Inflammatory macrophage treated with lipopolysaccharide for 4 hours (primary cell): ENCODE measurements around the gene SRGN.

ENCODE experiments used
- DNase-seq: peaks from one replicate; pipeline ENCODE4 v3.0.0-alpha.2; 2020

SRGN gene

GRCh38 chr10:69142983-69143382 is 55.1 kb downstream of the SRGN start:
- no peak for DNase-seq

GRCh38 chr10:69145329-69145728 is 57.4 kb downstream of the SRGN start:
- no peak for DNase-seq

- no peak for DNase-seq
These were observed 58.0 kb downstream of the SRGN start for GRCh38 chr10:69145864-69146263.

DNA sequence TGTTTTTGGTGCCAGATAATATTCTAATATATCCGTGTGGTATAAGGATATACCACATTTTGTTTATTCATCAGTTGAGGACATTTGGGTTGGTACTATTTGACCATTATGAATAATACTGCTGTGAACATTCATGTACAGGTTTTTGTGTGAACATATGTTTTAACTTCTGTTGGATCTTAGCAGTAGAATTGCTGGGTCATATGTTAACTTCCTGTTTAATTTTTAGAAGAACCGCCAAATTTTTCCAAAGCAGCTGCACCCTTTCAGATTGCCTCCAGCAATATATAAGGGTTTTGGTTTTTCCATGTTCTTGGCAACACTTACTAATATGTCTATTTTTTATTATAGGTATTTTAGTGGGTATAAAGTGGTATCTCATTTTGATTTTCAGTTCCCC is 58.9 kb downstream of the SRGN start:
- DNase-seq = no peak

DNA sequence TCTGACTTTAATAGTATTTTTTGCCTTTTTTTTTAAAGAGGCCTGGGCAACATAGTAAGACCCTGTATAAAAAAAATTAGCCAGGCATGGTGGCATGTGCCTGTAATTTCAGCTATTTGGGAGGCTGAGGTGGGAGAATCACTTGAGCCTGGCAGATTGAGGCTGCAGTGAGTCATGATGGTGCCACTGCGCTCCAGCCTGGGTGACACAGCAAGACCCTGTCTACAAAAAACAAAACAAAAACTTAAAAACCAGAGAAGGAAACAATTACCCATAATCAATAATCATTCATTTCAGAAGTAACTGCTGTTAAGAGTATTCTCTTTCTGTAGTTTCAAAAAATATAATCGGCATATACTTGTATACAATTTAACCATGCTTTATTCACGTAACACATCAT is 64.1 kb downstream of the SRGN start:
- no peak for DNase-seq

DNA sequence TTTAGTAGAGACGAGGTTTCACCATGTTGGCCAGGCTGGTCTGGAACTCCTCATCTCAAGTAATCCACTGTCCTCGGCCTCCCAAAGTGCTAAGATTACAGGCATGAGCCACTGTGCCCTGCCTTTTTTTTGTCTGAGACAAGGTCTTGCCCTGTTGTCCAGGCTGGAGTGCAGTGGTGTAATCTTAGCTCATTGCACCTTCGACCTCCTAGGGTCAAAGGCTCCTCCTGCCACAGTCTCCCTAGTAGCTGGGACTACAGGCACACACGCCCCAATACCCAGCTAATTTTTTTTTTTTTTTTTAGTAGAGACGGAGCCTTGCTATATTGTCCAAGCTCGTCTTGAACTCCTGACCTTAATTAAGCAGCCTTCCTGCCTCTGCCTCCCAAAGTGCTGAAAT is 65.3 kb downstream of the SRGN start:
- no peak for DNase-seq
